Naive thymus-derived CD8-positive, alpha-beta T cell (primary cell): ENCODE results near the gene CCL5. TPM values are rescaled to one million over a fixed set of nuclear protein-coding genes. Genes with fewer than 3 reads are reported as not detected.
A peak's percentile ranks its signal among the peaks of the same experiment; 100 is the strongest.
"Not testable (repeated sequence)": the region's sequence is repeated elsewhere in the genome, so short reads cannot be mapped to it uniquely, and the experiment has no call there.

Experiments
- ATAC-seq, 2 donors: fragments of 150-1000 bp; cut with Tn5 transposase in 1 of 2; sonication (Bioruptor Pico), chemical (Tn5 transposase) in 1 of 2; 1 replicate in 1 of 2; 2 replicates in 1 of 2; pipeline ENCODE4 v1.10.0; 2021; ENCODE audit warnings: mild to moderate bottlenecking in 2 of 2, moderate library complexity in 2 of 2
- POLR2A ChIA-PET: fragments of 350-600 bp; sonication (Branson Sonifier 250); formaldehyde crosslinking; loops from one replicate; lab custom pipeline; 2021; ENCODE audit warnings: antibody characterized with exemption; lab: Charles Lee
- DNase-seq, 10 donors: peaks; one replicate each; pipeline versions ENCODE4 v3.0.0 to v3.0.0-alpha.2; 2020 to 2022
- H3K27ac Mint-ChIP-seq, 10 donors: one replicate each; pipeline ENCODE4 v1.8.0; 2020 to 2022; ENCODE audit warnings: mild to moderate bottlenecking in 10 of 10, mixed read lengths in 10 of 10, moderate library complexity in 4 of 10, inconsistent platforms in 1 of 10
- H3K27me3 Mint-ChIP-seq, 5 donors: one replicate each; pipeline ENCODE4 v1.8.0; 2021 to 2022; ENCODE audit warnings: mixed read lengths in 5 of 5
- H3K36me3 Mint-ChIP-seq, 3 donors: one replicate each; pipeline ENCODE4 v1.8.0; 2020 to 2022; ENCODE audit warnings: mixed read lengths in 3 of 3, mild to moderate bottlenecking in 2 of 3, inconsistent platforms in 1 of 3
- H3K4me1 Mint-ChIP-seq, 4 donors: one replicate each; pipeline ENCODE4 v1.8.0; 2021 to 2022; ENCODE audit warnings: mixed read lengths in 4 of 4
- H3K4me3 Mint-ChIP-seq, 10 donors: one replicate each; pipeline ENCODE4 v1.8.0; 2020 to 2022; ENCODE audit warnings: mild to moderate bottlenecking in 10 of 10, mixed read lengths in 10 of 10, moderate library complexity in 6 of 10, inconsistent platforms in 1 of 10
- H3K9me3 Mint-ChIP-seq, 9 donors: one replicate each; pipeline ENCODE4 v1.8.0; 2020 to 2022; ENCODE audit warnings: mixed read lengths in 9 of 9, mild to moderate bottlenecking in 3 of 9, inconsistent platforms in 1 of 9, moderate library complexity in 1 of 9
- polyA plus RNA-seq, 3 donors: library from polyadenylated mRNA; unstranded; fragments of 300-500 nt; fragmentation: Illumina TruSeq; gene quantifications; one replicate each; pipeline ENCODE4 v1.2.3, GENCODE V29; 2021
- total RNA-seq, 8 experiments: library from RNA in 2 of 8; stranded (reverse) in 2 of 8; gene quantifications; one replicate each; pipeline ENCODE4 v1.2.3 and lab custom pipeline; 2021 to 2026

Gene CCL5
- total and polyA plus RNA-seq, 5 experiments from 2014 or later, result 41.5 to 1,286 (median 84.3) TPM

DNA sequence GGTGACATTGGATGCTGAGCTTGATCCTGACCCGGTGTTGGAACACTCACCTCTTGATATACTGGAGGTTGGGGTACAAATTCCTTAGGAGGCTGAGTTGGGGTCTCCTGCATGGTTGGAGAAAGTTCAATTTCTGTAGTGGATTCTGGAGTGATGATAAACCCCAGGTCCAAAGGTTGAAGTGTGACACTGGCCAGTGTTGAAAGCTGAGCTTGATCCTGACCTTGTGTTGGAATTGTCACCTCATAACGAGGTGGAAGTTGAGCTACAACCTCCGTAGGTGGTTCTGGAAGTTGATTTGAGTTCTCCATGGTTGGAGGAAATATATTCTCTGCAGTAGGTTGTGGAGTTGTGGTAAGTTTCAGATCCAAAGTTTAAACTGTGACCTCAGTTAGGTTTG, 29.2 kb upstream of the CCL5 start:
- DNase-seq, result no peak
- H3K4me3 Mint-ChIP-seq, result no peak overlapping the region
- no peaks in the 10 kb centered on the region for H3K27me3 Mint-ChIP-seq
- no peak overlapping the region for H3K27ac Mint-ChIP-seq
- H3K4me1 Mint-ChIP-seq, result peaks cover 0 to 14% (median 3%) of the 10 kb centered on the region in 4 donors
- H3K9me3 Mint-ChIP-seq, result no peaks in the 10 kb centered on the region
- no peak for ATAC-seq
- POLR2A ChIA-PET, result interaction anchor here (1.2 kb wide), 1 partner anchor 11 kb away, joined by 3 read pairs; no protein-coding TSS in a partner anchor
- H3K36me3 Mint-ChIP-seq, result no peaks in the 10 kb centered on the region

DNA sequence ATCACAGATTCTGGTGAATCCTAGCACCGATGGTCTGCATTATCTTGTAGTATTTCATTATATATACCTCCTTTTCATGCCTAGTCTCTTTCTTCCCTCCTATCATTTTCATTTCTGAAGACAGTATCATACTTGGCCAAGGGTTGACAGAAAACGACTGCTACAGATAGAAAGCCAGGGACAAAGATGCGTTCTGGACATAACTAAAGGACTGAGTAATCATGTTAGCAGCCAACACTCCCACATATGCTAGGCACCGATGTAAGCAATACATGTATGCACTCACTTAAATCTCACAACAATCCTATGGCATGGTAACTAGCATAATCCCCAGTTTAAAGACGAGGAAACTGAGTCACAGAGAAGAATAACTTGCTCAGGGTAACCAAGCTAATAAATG, 27.5 kb upstream of the CCL5 start:
- DNase-seq, result no peak
- POLR2A ChIA-PET, result no interaction called here
- Mint-ChIP-seq H3K4me3 (no peak overlapping the region), H3K27ac (no peak overlapping the region), H3K4me1 (peaks cover 0 to 10% (median 3%) of the 10 kb centered on the region in 4 donors), H3K36me3 (no peaks in the 10 kb centered on the region), H3K9me3 (no peaks in the 10 kb centered on the region), H3K27me3 (no peaks in the 10 kb centered on the region)
- no peak for ATAC-seq

DNA sequence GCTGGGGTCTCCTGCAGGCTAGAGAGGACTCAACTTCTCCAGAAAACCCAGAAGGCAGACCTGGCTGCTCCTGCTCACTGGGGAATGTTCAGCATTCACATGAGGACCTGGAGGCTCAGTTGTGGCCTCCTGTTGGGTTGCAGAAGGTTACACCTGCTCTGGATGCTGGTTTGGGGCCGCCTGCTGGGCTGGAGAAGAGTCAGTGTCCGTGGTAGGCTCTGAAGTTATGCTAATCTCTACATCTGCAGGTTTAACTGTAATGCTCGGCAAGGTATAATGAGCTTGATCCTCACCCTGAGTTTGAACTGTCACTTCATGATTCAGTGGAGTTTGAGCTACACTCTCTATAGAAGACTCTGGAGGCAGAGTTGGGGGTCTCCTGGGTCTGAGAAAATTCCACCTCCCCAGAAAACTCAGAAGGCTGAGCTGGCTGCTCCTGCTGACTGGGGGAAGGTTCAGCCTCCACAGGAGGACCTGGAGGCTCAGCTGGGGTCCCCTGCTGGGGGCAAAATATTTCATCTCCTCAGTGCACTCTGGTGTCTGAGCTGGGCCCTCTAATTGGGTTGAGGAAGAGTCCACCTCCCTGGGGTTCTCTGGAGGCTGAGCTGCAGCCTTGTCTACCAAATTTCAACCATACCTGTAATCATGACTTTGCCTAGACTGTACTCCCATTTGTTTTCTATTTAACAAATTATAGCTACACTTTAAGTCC, 26.9 kb upstream of the CCL5 start:
- ATAC-seq (no peak), DNase-seq (no peak)
- H3K4me1 Mint-ChIP-seq, result peaks cover 0 to 12% (median 5%) of the 10 kb centered on the region in 4 donors
- no peaks in the 10 kb centered on the region for H3K9me3 Mint-ChIP-seq
- POLR2A ChIA-PET, result no interaction called here
- no peak overlapping the region for H3K4me3 Mint-ChIP-seq
- no peak overlapping the region for H3K27ac Mint-ChIP-seq
- no peaks in the 10 kb centered on the region for H3K27me3 Mint-ChIP-seq
- no peaks in the 10 kb centered on the region for H3K36me3 Mint-ChIP-seq

DNA sequence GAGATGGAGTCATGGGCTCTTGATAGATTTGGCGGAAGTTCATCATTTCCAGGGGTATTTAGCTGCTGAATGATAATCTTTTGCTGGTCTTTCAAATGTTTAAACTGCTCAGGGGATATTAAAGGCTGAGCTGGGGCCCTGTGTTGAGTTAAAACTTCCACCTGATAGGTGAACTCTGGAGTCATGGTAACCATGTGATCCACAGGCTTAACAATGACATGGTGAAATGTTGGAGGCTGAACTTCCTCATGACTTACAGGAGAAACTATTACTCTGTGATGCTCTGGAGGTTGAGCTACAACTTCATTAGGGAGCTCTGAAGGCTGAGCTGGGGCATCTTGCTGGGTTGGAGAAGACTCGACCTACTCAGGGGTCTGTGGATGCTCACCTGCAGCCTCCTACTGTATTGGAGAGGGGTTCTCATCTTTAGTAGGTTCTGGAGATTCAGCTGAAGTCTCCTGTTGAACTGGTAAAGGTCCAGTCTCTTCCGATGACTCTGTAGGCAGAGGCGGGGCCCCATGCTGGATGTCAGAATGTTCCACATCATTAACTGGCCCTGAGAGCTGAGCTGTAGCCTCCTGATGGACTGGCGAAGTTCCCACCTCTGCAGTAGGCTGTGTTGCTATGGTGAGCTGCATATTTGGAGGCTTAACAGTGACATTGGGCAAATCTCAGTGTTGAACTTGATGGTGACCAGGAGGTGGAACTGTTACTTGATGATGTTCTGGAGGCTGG, 26.2 kb upstream of the CCL5 start:
- Mint-ChIP-seq H3K9me3 (no peaks in the 10 kb centered on the region), H3K27ac (no peak overlapping the region), H3K4me1 (peaks cover 0 to 16% (median 6%) of the 10 kb centered on the region in 4 donors), H3K4me3 (no peak overlapping the region), H3K36me3 (no peaks in the 10 kb centered on the region), H3K27me3 (no peaks in the 10 kb centered on the region)
- ATAC-seq, result no peak
- POLR2A ChIA-PET, result no interaction called here
- no peak for DNase-seq

DNA sequence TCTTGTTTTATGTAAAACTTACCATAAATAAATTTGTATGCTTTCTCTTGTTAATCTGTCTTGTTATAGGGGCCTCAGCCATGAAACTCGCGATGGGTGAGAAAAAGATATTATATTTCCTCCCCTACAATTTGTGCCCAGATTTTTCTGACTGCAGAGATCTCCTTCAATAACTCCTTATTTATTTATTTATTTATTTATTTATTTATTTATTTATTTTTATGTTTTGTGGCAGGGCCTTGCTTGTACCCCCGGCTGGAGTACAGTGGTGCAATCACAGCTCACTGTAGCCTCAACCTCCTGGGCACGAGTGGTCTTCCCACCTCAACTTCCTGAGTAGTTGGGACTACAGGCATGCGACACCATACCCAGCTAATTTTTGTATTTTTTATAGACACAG, 23.3 kb upstream of the CCL5 start:
- Mint-ChIP-seq H3K4me3 (no peak overlapping the region), H3K9me3 (no peaks in the 10 kb centered on the region), H3K4me1 (peaks cover 15 to 42% (median 33%) of the 10 kb centered on the region in 4 donors), H3K36me3 (no peaks in the 10 kb centered on the region), H3K27ac (peak overlapping the region in 4 of 10 donors; percentile 17 to 77 (median 52)), H3K27me3 (peaks cover 0 to 8% (median 0%) of the 10 kb centered on the region in 5 donors)
- POLR2A ChIA-PET, result no interaction called here
- no peak for ATAC-seq
- DNase-seq, result no peak

DNA sequence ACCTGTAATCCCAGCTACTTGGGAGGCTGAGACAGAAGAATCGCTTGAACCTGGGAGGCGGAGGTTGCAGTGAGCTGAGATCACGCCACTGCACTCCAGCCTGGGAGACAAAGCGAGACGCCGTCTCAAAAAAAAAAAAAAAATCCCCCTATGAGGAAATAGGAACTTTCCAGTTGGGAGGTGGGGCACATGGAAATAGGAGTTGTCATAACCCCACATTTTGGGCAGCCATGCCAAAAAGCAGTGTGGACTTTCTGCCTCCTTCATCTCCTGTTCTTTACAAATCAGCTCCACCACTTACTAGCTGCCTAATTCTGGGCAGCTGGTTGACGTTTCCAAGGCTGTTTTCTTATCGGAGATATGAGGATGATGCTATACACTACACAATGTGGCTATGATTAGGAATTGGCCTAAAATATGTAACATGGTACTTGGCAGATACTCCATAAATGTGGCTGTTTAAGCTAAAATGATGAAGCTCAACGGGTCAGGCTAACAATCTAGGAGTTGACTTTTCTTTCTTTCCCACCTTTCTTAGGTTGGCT, 21.5 kb upstream of the CCL5 start:
- no peaks in the 10 kb centered on the region for H3K9me3 Mint-ChIP-seq
- H3K27ac Mint-ChIP-seq, result peak overlapping the region in 3 of 10 donors; percentile 50 to 92 (median 90)
- H3K4me1 Mint-ChIP-seq, result peaks cover 18 to 56% (median 43%) of the 10 kb centered on the region in 4 donors

DNA sequence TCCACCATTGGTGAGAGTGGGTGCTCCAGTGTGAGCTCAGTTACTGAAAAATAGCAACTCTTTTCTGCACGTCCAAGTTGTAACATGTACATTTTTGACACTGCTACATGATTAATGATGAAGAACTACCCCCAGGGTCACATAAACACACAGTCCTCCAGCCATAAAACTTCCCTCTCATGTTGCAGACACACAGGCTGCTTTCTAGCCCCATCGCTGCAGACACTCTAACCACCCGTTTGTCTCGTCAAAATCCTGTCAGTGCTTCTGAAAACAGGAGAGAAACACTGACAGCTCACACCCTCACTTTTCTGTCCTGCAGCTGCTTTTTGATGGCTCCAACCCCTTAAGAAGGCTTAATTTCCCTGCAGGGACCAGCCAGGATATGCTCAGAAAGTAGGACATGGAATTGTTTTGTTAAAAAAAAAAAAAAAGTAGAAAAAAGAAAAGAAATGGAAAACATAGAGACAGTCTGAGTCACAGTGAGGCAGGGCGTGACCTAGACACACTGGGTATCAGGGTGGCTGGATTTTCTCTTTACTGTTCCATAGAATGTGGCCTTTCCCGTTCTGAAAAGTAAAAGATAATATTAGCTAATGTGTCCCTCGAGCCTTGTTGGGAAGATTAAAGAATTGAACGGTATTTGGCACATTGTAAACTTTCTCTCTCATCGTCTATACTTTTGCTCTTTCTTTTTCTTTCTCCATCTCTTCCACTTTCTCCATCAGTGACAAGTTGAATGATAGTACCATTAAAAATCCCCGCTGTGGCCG, 20.7 kb upstream of the CCL5 start:
- peaks cover 0 to 8% (median 0%) of the 10 kb centered on the region in 5 donors for H3K27me3 Mint-ChIP-seq
- H3K4me3 Mint-ChIP-seq, result peak overlapping the region in 9 of 10 donors; percentile 7 to 77 (median 49)
- POLR2A ChIA-PET, result interaction anchor here (0.6 to 1.4 kb wide), 3 partner anchors 23 to 26 kb away, joined by 3 read pairs; no protein-coding TSS in a partner anchor
- DNase-seq (no peak), ATAC-seq (peak; percentile 42 to 43)
- H3K9me3 Mint-ChIP-seq, result no peaks in the 10 kb centered on the region
- peak overlapping the region; percentile 33 to 92 (median 76) for H3K27ac Mint-ChIP-seq
- peaks cover 20 to 63% (median 49%) of the 10 kb centered on the region in 4 donors for H3K4me1 Mint-ChIP-seq
- H3K36me3 Mint-ChIP-seq, result no peaks in the 10 kb centered on the region

More for the DNA sequence above, 21.5 kb upstream of the CCL5 start:
- Mint-ChIP-seq H3K27me3 (peaks cover 0 to 8% (median 0%) of the 10 kb centered on the region in 5 donors), H3K4me3 (peak overlapping the region in 1 of 10 donors; percentile 8), H3K36me3 (no peaks in the 10 kb centered on the region)
- POLR2A ChIA-PET, result interaction anchor here (0.6 to 1.4 kb wide), 4 partner anchors 25 to 556 kb away, joined by 3 to 4 read pairs (median 4); no protein-coding TSS in a partner anchor
- ATAC-seq, result no peak
- DNase-seq, result no peak

DNA sequence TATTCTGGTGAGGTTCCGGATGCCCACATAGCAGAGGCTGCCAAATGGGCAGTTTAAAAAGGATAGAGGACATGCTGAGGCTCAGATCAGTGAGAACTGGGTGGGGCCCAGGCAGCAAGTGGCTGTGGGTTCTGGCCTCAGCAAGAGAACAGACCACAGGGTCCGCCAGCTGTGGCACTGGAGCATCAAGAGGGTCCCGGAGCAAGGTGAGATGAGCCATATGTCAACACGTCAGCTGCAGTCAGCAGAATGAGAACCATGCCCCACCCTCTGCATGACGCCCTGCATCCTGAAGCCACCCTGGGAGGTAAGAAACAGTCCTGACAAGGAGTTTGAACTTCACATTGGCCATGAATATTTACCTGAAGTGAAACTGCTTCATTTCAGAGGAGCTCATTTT, 20.1 kb upstream of the CCL5 start:
- H3K9me3 Mint-ChIP-seq, result no peaks in the 10 kb centered on the region
- peaks cover 0 to 8% (median 0%) of the 10 kb centered on the region in 5 donors for H3K27me3 Mint-ChIP-seq
- H3K27ac Mint-ChIP-seq, result peak overlapping the region in 8 of 10 donors; percentile 33 to 92 (median 75)
- no peak for DNase-seq
- H3K4me3 Mint-ChIP-seq, result peak overlapping the region in 8 of 10 donors; percentile 1 to 77 (median 27)
- H3K36me3 Mint-ChIP-seq, result no peaks in the 10 kb centered on the region
- H3K4me1 Mint-ChIP-seq, result peaks cover 20 to 69% (median 54%) of the 10 kb centered on the region in 4 donors
- POLR2A ChIA-PET, result interaction anchor here (0.8 kb wide), 1 partner anchor 22 kb away, joined by 3 read pairs; no protein-coding TSS in a partner anchor
- peak; percentile 16 to 36 for ATAC-seq

DNA sequence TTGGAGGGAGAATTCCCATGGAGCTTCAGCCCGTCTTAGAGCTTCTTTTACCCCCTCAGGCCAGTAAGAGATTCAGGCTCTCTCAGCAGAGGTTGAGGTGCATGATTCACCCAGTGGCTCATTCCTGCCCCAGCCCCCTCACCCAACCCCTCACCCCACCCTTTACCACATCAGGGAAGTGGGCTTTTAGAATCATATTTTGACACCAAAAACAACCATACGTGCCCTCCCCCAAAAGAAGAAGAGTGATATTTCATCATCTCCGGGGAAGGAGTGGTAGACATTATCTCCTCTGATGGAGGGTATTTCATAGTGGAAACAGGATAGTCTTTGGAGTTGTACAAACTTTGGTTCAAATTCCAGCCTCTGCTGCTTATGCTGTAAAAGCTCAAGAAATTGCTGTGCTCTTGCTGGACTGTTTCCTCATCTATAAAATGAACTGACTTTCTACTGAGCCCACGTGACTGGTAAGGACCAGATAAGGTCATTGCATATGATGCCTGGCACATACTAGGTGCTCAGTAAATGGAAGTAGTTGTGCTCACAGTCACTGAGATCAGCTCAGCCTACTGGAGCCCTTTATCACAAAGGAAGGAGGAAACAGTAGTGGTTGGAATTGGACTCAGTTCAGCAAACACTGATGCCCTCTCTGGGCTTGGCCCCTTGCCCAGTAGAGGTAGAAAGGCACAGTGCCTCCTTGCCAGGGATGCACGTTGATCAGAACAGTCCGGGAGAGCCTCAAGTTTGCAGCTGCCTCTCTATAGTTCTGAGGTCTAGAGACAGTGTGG, 18.3 kb upstream of the CCL5 start:
- H3K36me3 Mint-ChIP-seq, result no peaks in the 10 kb centered on the region
- H3K4me1 Mint-ChIP-seq, result peaks cover 20 to 80% (median 58%) of the 10 kb centered on the region in 4 donors
- no peaks in the 10 kb centered on the region for H3K9me3 Mint-ChIP-seq
- H3K4me3 Mint-ChIP-seq, result peak overlapping the region in 8 of 10 donors; percentile 30 to 71 (median 50)
- DNase-seq (peak in 3 of 10 donors; percentile 7 to 39 (median 11)), ATAC-seq (peak; percentile 54 to 57)
- peak overlapping the region in 7 of 10 donors; percentile 23 to 92 (median 74) for H3K27ac Mint-ChIP-seq
- peaks cover 0 to 8% (median 0%) of the 10 kb centered on the region in 5 donors for H3K27me3 Mint-ChIP-seq
- POLR2A ChIA-PET, result interaction anchor here (0.8 to 2.3 kb wide), 4 partner anchors 19 to 32 kb away, joined by 3 to 15 read pairs (median 4); partner anchors contain the start of genes CCL5 and RDM1

DNA sequence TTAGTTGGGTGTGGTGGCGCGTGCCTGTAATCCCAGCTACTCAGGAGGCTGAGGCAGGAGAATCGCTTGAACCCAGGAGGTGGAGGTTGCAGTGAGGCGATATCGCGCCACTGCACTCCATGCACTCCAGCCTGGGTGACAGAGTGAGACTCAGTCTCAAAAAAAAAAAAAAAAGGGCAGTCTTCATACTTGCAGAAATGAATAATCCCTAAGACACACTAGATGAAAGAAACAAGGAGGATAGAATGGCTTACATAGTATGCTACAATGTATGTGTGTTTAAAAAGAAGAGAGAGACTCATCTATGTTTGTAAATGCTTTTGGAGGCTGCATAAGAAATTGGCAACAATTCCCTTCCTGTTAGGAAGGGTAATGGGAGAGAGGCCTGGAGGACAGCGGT, 17.6 kb upstream of the CCL5 start:
- H3K4me3 Mint-ChIP-seq, result peak overlapping the region in 8 of 10 donors; percentile 33 to 71 (median 55)
- POLR2A ChIA-PET, result interaction anchor here (0.8 to 2.3 kb wide), 3 partner anchors 18 to 33 kb away, joined by 3 to 15 read pairs (median 4); partner anchors contain the start of genes CCL5 and RDM1
- H3K36me3 Mint-ChIP-seq, ATAC-seq, H3K27me3 Mint-ChIP-seq, H3K9me3 Mint-ChIP-seq, DNase-seq: not testable (repeated sequence)
- H3K27ac Mint-ChIP-seq, result peak overlapping the region in 6 of 10 donors; percentile 3 to 92 (median 48)
- H3K4me1 Mint-ChIP-seq, result peaks cover 22 to 79% (median 61%) of the 10 kb centered on the region in 4 donors
